Spinal cord (tissue), 10 donors: ENCODE data around the gene BAZ1B. TPM values are rescaled to one million over a fixed set of nuclear protein-coding genes. Genes with fewer than 3 reads are reported as not detected.
"Not testable (repeated sequence)": the region's sequence is repeated elsewhere in the genome, so short reads cannot be mapped to it uniquely, and the experiment has no call there.

Experiments used
- DNase-seq, 6 donors: peaks; one replicate each; pipeline versions ENCODE4 v3.0.0 to v3.0.0-alpha.2; 2013 to 2015; ENCODE audit warnings: low spot score in 6 of 6, low read depth in 4 of 6
- H3K27ac ChIP-seq: one replicate; pipeline ENCODE4 v1.5.1; 2013; ENCODE audit warnings: low read depth, low read length, control low read depth
- H3K27me3 ChIP-seq: one replicate; pipeline ENCODE4 v1.6.1; 2013; ENCODE audit warnings: low read length; ENCODE audit not compliant: control insufficient read depth, insufficient read depth
- H3K36me3 ChIP-seq: one replicate; pipeline ENCODE4 v1.6.1; 2013; ENCODE audit warnings: low read length; ENCODE audit not compliant: control insufficient read depth, insufficient read depth
- H3K4me1 ChIP-seq: one replicate; pipeline ENCODE4 v1.6.1; 2013; ENCODE audit warnings: low read length; ENCODE audit not compliant: control insufficient read depth, insufficient read depth
- H3K4me3 ChIP-seq: one replicate; pipeline ENCODE4 v1.5.1; 2013; ENCODE audit warnings: low read depth, low read length, control low read depth
- H3K9me3 ChIP-seq: one replicate; pipeline ENCODE4 v1.6.1; 2013; ENCODE audit warnings: low read length; ENCODE audit not compliant: control insufficient read depth, insufficient read depth
- WGBS: methylation state at CpG from one replicate; pipeline ENCODE4 v1.1.5; 2013; ENCODE audit warnings: missing lambda C conversion rate; ENCODE audit not compliant: insufficient coverage; 5-methylcytosine and 5-hydroxymethylcytosine counted together
- polyA plus RNA-seq, 2 donors: library from polyadenylated mRNA; unstranded; fragments of 120-200 nt; gene quantifications; one replicate each; pipeline ENCODE4 v1.2.1, GENCODE V29; 2013; ENCODE audit not compliant: insufficient read length in 2 of 2
- total RNA-seq, 2 donors: library from RNA; depleted of rRNA in 1 of 2; stranded (reverse); fragments of 120-200 nt in 1 of 2; fragments of >200 nt in 1 of 2; gene quantifications; one replicate each; pipeline versions ENCODE4 v1.2.3 to v1.2.4, GENCODE V29; 2013 to 2014
- donor health status: healthy.

BAZ1B gene
- total and polyA plus RNA-seq, 4 donors, result 42.8 to 63.9 (median 50.1) TPM

DNA sequence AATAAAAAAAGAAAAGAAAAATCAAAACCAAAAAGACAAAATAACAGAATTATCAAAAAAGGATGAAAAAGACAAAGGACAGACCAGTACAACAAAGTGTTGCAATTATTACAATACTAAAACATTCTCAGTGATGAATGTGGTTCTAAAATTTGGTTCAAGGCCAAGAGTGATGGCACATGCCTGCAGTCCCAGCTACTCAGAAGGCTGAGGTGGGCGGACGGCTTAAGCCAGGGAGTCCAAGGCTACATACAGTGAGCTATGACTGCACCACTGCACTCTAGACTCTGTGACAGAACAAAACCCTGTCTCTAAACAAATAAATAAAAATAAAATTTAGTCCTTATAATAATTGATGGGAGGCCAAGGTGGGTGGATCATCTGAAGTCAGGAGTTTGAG is 14.5 kb downstream of the BAZ1B start:
- WGBS, result 100% methylated on average over 2 of the region's 2 CpGs
- DNase-seq, result no peak
- H3K27ac ChIP-seq, result no peak overlapping the region
- H3K4me3 ChIP-seq, result no peak overlapping the region
- H3K27me3 ChIP-seq, result no peaks in the 10 kb centered on the region
- no peaks in the 10 kb centered on the region for H3K9me3 ChIP-seq
- peaks cover 68% of the 10 kb centered on the region for H3K36me3 ChIP-seq
- no peaks in the 10 kb centered on the region for H3K4me1 ChIP-seq

DNA sequence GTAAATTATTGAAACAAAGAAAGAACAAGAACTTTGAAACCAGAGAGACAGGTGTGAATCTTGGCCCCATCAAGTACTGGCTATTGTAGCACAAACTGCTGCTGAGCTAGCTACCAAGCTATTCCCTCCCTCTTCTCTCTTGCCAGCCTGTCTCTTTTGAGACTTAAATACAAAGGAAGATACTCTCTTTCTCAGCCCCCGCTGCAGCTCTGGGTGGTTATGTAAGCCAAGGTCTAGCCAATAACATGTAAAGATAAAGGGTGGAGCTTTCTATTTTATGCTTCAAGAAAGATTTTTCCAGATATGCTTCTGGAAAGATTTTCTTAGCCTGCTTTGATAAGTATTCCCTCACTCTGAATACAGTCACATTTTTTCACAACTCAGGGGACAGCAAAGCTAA is 17.2 kb downstream of the BAZ1B start:
- H3K9me3 ChIP-seq, result no peaks in the 10 kb centered on the region
- no peaks in the 10 kb centered on the region for H3K4me1 ChIP-seq
- H3K27ac ChIP-seq, result no peak overlapping the region
- no peak for DNase-seq
- H3K4me3 ChIP-seq, result no peak overlapping the region
- no peaks in the 10 kb centered on the region for H3K27me3 ChIP-seq
- WGBS, result no CpG with 5 or more reads among the region's 1 CpG
- peaks cover 79% of the 10 kb centered on the region for H3K36me3 ChIP-seq

GRCh38 chr7:73504017-73504416 is 18.1 kb downstream of the BAZ1B start:
- Histone ChIP-seq H3K27ac (no peak overlapping the region), H3K9me3 (no peaks in the 10 kb centered on the region), H3K4me3 (no peak overlapping the region), H3K27me3 (no peaks in the 10 kb centered on the region), H3K36me3 (peaks cover 77% of the 10 kb centered on the region), H3K4me1 (no peaks in the 10 kb centered on the region)
- DNase-seq, result no peak
- 100% methylated on average over 2 of the region's 2 CpGs for WGBS

DNA sequence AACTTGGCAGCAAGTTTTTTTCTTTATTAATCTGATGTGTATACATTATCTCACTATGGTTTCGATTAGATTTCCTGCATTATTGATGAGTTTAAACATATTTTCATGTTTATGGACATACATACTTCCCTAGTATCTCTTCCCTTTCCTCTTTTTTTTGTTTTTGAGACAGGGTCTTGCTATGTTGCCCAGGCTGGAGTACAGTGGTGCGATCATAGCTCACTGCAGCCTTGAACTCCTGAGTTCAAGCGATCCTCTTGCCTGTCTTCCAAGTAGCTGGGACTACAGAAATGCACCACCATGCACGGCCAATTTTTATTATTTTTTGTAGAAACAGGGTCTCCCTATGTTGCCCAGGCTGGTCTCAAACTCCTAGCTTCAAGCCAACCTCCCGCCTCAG is 18.9 kb downstream of the BAZ1B start:
- no peak overlapping the region for H3K27ac ChIP-seq
- WGBS, result 98% methylated on average over 4 of the region's 5 CpGs
- H3K4me1 ChIP-seq, result no peaks in the 10 kb centered on the region
- DNase-seq, result no peak
- H3K27me3 ChIP-seq, result no peaks in the 10 kb centered on the region
- no peak overlapping the region for H3K4me3 ChIP-seq
- peaks cover 73% of the 10 kb centered on the region for H3K36me3 ChIP-seq
- H3K9me3 ChIP-seq, result no peaks in the 10 kb centered on the region

DNA sequence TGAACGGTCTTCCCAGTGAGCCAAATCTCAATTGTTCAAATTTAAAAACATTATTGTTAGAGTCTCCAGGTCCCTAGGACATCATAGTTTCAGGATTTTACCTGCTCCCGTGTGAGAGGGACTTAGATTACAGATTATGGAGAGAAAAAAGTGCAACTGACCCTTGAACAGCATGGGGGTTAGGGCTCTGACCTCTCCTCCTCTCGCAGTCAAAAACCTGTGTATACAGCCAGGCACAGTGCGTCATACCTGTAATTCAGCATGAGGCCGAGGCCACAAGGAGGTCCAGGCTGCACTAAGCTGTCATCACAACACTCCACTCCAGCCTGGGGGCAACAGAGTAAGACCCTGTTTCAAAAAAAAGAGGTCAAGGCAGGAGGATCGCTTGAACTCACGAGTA is 25.5 kb downstream of the BAZ1B start:
- H3K27me3 ChIP-seq, result no peaks in the 10 kb centered on the region
- H3K9me3 ChIP-seq, result no peaks in the 10 kb centered on the region
- H3K4me3 ChIP-seq, result no peak overlapping the region
- peaks cover 69% of the 10 kb centered on the region for H3K36me3 ChIP-seq
- no peak for DNase-seq
- H3K27ac ChIP-seq, result no peak overlapping the region
- 100% methylated on average over 5 of the region's 7 CpGs for WGBS
- H3K4me1 ChIP-seq, result no peaks in the 10 kb centered on the region

DNA sequence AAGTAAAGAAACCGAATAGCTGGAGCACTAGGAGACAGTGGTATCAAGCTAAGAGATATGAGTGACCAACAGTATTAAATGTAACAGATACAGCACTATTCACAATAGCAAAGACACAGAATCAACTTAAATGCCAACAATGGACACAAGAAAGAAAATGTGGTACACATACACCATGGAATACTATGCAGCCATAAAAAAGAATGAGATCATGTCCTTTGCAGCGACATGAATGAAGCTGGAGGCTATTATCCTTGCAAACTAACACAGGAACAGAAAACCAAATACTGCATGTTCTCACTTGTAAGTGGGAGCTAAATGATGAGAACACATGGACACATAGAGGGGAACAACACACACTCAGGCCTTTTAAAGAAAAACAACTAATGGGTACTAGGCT is 26.6 kb downstream of the BAZ1B start:
- not testable (repeated sequence) for H3K9me3 ChIP-seq, H3K27ac ChIP-seq, H3K27me3 ChIP-seq, DNase-seq, H3K4me3 ChIP-seq, H3K4me1 ChIP-seq
- no CpG with 5 or more reads among the region's 2 CpGs for WGBS
- peaks cover 67% of the 10 kb centered on the region for H3K36me3 ChIP-seq

DNA sequence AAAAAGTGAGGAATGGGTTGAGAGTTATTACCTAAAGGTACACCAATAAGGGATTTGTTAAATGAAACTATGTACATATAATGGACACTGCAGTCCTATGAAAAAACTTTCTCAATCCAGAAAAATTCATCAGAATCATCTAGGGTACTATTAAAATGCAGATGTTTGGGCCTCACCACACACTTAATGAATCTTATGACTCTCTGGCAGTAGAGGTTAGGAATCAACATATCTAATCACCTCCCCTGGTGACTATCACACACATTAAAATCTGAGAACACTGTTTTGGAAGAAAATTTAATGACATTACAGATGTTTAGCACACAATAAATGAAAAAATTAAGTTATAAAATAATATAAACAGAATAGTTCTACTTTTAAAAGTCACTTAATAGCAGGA is 32.1 kb downstream of the BAZ1B start:
- Histone ChIP-seq H3K4me3 (no peak overlapping the region), H3K4me1 (no peaks in the 10 kb centered on the region), H3K27ac (no peak overlapping the region), H3K9me3 (no peaks in the 10 kb centered on the region), H3K36me3 (peaks cover 46% of the 10 kb centered on the region), H3K27me3 (no peaks in the 10 kb centered on the region)
- DNase-seq, result peak in 1 of 6 donors; percentile 13

DNA sequence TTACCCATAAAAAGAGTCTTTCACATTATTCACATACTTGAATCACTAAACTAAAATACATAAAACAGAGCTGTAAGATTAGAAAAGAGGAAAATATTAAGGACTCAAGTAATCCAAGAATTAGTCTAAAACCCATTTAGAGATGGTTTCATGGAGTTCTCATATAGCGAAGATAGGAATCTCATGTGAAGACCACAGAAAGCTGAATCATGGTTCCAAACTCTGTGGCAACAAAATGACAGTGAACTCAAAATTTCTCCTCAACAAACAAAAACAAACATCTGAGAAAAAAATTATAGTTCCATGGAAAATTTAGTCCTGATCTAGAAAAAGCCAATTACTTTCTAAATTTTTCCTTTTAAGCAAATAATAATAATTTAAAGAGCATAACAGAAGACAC is 34.6 kb downstream of the BAZ1B start:
- Histone ChIP-seq H3K27me3 (no peaks in the 10 kb centered on the region), H3K4me3 (no peak overlapping the region), H3K27ac (no peak overlapping the region), H3K4me1 (no peaks in the 10 kb centered on the region), H3K9me3 (no peaks in the 10 kb centered on the region), H3K36me3 (peaks cover 38% of the 10 kb centered on the region)
- no peak for DNase-seq
- no CpG with 5 or more reads among the region's 1 CpG for WGBS

DNA sequence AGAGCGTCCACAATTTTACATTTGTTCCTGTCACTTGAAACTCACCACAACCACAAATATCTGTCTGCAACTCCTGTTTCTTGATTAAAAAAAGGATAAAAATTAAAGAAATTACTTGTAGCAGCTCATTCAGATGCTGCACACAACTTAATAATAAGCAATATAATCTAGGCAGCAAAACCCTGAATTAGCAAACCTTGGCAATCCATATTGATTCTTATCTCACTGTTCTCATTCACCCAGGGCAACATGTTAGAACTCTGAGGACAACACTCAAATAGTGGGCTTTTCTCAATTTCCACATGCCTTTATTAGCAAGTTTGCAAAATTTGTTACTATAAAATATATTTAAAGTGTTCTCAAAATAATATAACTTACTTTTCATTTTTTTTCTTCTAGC is 38.9 kb downstream of the BAZ1B start:
- Histone ChIP-seq H3K4me1 (no peaks in the 10 kb centered on the region), H3K36me3 (peaks cover 42% of the 10 kb centered on the region), H3K27ac (no peak overlapping the region), H3K27me3 (no peaks in the 10 kb centered on the region), H3K9me3 (no peaks in the 10 kb centered on the region), H3K4me3 (no peak overlapping the region)
- WGBS, result no CpG with 5 or more reads among the region's 1 CpG
- no peak for DNase-seq

GRCh38 chr7:73482746-73483145 is 39.3 kb downstream of the BAZ1B start:
- H3K27me3 ChIP-seq, result no peaks in the 10 kb centered on the region
- H3K4me3 ChIP-seq, result no peak overlapping the region
- H3K36me3 ChIP-seq, result peaks cover 46% of the 10 kb centered on the region
- WGBS, result no CpG with 5 or more reads among the region's 5 CpGs
- H3K4me1 ChIP-seq, result no peaks in the 10 kb centered on the region
- peak in 1 of 6 donors; percentile 12 for DNase-seq
- H3K9me3 ChIP-seq, result no peaks in the 10 kb centered on the region
- H3K27ac ChIP-seq, result no peak overlapping the region
